Nephron progenitor cell (in vitro differentiated cells): ENCODE results near the gene SLAMF9.

Experiments used
- DNase-seq: peaks from one replicate; pipeline ENCODE4 v3.0.0; 2021
- H3K27ac Mint-ChIP-seq: 2 replicates; pipeline ENCODE4 v1.8.0; 2021; ENCODE audit warnings: mild to moderate bottlenecking, moderate library complexity, mixed read lengths
- H3K27me3 Mint-ChIP-seq: 2 replicates; pipeline ENCODE4 v1.8.0; 2021; ENCODE audit warnings: mild to moderate bottlenecking, low read depth, mixed read lengths; ENCODE audit not compliant: poor library complexity
- H3K36me3 Mint-ChIP-seq: 2 replicates; pipeline ENCODE4 v1.8.0; 2021; ENCODE audit warnings: low read depth, mixed read lengths
- H3K4me1 Mint-ChIP-seq: 2 replicates; pipeline ENCODE4 v1.8.0; 2021; ENCODE audit warnings: mixed read lengths
- H3K4me3 Mint-ChIP-seq: 2 replicates; pipeline ENCODE4 v1.8.0; 2021; ENCODE audit warnings: mild to moderate bottlenecking, moderate library complexity, mixed read lengths
- H3K9me3 Mint-ChIP-seq: 2 replicates; pipeline ENCODE4 v1.8.0; 2021; ENCODE audit warnings: mild to moderate bottlenecking, moderate library complexity, mixed read lengths
- TF ChIP-seq, protein P1 (sequence below): fragments of 200-600 bp; sonication (generic); IDR thresholded peaks from 2 replicates; pipeline ENCODE4 v1.5.0; 2021; ENCODE audit warnings: antibody characterized with exemption

SLAMF9 gene

DNA sequence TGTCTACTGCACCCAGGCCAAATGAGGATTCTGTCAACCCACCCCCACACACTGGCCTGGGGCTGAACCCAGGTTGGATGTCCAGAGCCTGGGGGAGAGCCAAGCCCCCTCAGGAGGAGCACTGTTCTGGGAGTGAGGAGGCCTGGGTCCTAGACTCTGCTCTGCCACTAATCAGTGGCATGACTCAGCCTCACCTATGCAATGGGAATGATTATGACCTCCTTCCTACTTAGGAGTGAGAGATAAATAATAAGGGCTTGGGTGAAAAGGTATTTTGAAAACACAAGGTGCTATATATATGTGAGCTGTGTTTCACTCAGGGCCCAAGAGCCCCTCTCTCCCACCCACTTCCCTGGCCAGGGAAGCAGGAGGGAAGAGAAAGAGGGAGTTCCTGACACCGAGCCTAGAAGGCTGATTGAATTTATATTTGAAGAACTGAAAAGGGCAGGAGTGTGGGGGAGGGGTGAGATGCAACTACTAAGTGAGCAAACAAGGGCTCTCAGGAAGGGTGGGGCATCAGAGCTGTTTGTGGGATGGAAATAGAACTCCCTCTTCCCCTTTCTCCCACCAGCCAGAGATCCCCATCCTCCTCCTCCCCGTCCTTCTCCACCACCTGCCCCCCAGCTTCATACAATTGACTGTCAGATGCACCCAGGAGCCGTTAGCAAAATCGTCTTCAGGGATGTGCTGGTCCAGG is 16.8 kb downstream of the SLAMF9 start:
- Mint-ChIP-seq H3K27ac (peak overlapping the region; percentile 52), H3K4me3 (no peak overlapping the region), H3K36me3 (peaks cover 43% of the 10 kb centered on the region), H3K9me3 (no peaks in the 10 kb centered on the region), H3K27me3 (peaks cover 10% of the 10 kb centered on the region), H3K4me1 (peaks cover 49% of the 10 kb centered on the region)
- DNase-seq = no peak
- TF ChIP-seq, protein P1, sequence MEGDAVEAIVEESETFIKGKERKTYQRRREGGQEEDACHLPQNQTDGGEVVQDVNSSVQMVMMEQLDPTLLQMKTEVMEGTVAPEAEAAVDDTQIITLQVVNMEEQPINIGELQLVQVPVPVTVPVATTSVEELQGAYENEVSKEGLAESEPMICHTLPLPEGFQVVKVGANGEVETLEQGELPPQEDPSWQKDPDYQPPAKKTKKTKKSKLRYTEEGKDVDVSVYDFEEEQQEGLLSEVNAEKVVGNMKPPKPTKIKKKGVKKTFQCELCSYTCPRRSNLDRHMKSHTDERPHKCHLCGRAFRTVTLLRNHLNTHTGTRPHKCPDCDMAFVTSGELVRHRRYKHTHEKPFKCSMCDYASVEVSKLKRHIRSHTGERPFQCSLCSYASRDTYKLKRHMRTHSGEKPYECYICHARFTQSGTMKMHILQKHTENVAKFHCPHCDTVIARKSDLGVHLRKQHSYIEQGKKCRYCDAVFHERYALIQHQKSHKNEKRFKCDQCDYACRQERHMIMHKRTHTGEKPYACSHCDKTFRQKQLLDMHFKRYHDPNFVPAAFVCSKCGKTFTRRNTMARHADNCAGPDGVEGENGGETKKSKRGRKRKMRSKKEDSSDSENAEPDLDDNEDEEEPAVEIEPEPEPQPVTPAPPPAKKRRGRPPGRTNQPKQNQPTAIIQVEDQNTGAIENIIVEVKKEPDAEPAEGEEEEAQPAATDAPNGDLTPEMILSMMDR = no peak

DNA sequence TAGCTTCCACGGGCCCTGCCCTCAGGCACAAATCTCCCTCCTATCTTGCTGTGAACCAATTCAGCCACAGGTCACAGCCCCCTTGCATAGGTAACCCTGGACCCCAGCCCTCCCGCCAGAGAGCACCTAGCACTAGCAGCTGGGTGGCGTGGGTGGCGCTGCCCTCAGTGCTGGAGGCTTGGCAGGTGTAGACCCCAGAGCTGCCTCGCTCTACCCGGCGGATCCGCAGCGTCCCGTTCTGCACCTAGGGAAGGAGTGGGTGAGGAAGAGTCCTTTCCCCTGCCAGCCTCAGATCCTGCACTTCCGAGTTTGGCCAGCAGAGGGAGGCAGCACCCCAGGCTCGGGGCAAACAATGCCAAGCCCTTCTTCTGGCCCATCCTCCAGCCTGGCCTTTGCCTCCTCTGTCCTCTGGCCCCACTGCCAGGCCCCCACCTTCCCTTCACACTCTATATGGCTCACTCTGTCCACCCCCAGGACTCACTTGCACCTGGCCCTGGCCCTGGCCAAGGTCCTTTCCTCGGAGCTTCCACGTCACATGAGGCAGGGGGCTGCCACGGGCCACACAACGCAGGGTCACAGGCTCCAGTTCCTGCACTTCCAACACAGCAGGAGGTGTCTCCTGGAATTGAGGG is 17.6 kb downstream of the SLAMF9 start:
- Mint-ChIP-seq H3K27me3 (peaks cover 10% of the 10 kb centered on the region), H3K9me3 (no peaks in the 10 kb centered on the region), H3K4me1 (peaks cover 40% of the 10 kb centered on the region), H3K27ac (no peak overlapping the region), H3K36me3 (peaks cover 43% of the 10 kb centered on the region), H3K4me3 (no peak overlapping the region)
- DNase-seq = peak; percentile 91
- TF ChIP-seq, protein P1 = peak; percentile 96

DNA sequence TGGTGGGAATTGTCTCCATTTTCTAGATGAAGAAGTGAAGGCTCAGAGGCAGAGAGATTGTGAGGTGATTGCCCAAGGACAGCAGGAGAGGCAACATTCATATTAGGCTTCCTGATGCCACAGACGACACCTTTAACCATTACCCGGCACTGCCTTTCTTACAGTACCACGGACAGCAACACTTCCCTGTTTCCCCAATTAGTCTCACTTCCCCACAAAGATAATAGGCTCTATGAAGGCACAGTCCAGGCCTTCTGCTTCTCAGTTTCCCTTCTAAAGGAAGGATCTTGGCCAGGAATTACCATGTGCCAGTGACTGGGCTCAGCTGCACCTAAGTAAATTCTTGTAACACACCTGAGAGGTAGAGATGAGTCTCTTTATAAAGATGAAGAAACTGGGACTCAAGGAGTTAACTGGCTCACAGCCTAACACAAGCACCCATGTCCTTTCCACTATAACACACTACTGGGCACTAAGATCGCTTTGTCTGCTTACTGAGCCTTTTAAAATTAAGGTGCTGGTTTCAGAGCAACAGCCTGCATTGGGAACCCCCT is 18.2 kb downstream of the SLAMF9 start:
- Mint-ChIP-seq H3K27ac (no peak overlapping the region), H3K4me3 (no peak overlapping the region), H3K36me3 (peaks cover 46% of the 10 kb centered on the region), H3K4me1 (peaks cover 35% of the 10 kb centered on the region), H3K9me3 (no peaks in the 10 kb centered on the region), H3K27me3 (peaks cover 9% of the 10 kb centered on the region)
- TF ChIP-seq, protein P1 = no peak
- DNase-seq = no peak

DNA sequence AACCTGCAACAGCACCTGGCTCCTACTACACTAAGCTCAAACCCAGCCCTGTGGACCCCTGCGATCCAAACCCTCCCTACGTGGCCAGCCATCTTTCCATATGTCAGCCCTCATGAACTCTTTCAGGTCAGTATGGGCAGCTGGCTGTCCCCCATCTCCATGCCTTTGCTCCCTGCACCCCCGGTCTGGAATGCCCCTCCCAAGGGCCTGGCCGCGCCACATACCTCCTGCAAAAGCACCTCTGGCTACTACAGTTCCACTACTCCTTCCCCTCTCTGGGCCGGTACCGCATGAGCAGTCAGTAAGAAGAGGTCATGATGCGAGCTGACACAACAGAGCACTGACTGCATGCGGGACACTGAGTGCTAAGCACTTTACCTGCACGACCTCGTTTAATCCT is 18.7 kb downstream of the SLAMF9 start:
- Mint-ChIP-seq H3K4me1 (peaks cover 30% of the 10 kb centered on the region), H3K4me3 (no peak overlapping the region), H3K9me3 (no peaks in the 10 kb centered on the region), H3K27ac (no peak overlapping the region), H3K27me3 (peaks cover 10% of the 10 kb centered on the region), H3K36me3 (peaks cover 48% of the 10 kb centered on the region)
- TF ChIP-seq, protein P1 = no peak
- no peak for DNase-seq

DNA sequence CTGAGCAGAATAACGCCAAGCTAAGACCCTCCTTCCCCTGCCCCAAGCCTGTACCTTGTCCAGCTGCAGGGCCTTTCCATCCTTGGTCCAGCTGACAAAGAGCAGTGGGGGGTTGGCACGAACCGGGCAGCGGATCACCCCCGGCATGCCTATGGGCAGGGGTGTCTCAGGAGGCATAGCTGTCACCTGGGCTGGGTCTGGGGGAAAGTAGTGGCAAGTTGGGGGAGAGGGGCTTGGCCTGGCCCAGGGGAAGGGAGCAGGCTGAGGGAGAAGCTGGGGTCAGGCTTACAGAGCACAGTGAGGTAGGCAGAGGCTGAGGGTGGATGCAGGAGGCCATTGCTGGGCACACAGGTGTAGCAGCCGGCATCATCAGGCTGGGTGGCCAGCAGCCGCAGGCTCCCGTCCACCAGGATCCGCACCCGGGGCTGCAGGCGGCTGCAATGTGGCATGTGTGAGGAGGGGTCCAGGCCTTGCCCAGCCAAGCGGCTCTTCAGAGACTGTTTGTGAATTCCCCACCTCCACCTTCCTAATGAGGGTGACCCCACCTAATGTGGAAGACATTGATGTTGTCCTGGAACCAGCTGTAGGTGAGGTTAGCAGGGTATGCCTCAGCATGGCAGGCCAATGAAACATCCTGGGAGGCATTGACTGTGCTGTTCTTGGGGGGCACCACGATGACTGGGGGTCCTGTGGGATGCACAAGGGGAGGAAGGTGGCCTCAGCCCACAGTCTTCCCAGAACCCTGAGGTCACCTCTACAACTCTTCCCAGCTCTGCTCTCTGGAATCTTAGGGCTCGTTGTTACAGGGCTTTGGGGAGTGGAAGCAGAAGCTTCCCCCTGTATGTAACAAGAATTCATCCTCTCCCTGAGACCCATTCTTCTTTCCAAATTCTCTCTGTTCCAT is 19.6 kb downstream of the SLAMF9 start:
- no peaks in the 10 kb centered on the region for H3K9me3 Mint-ChIP-seq

More for the DNA sequence above, 19.6 kb downstream of the SLAMF9 start:
- Mint-ChIP-seq H3K4me1 (peaks cover 28% of the 10 kb centered on the region), H3K27ac (no peak overlapping the region), H3K4me3 (no peak overlapping the region), H3K27me3 (peaks cover 10% of the 10 kb centered on the region), H3K36me3 (peaks cover 42% of the 10 kb centered on the region)
- TF ChIP-seq, protein P1 = no peak
- DNase-seq = no peak
